Astrocyte of the cerebellum (primary cell): ENCODE measurements around the gene LRIG1.

ENCODE experiments used
- DNase-seq: peaks from one replicate; pipeline ENCODE4 v3.0.0-alpha.2; 2011; ENCODE audit warnings: low read depth
- H3K4me3 ChIP-seq: 2 replicates; pipeline ENCODE4 v1.5.1; 2011; ENCODE audit warnings: mild to moderate bottlenecking, low read depth, low read length, moderate library complexity
- in situ Hi-C: cut with HindIII; loops from 2 replicates; pipeline ENCODE4 v1.10.0; 2017; ENCODE audit warnings: low sequenced_read_pairs
- TF ChIP-seq, protein P1 (sequence below): IDR thresholded peaks from 2 replicates; pipeline ENCODE4 v1.5.1; 2012; ENCODE audit warnings: low read length, low read depth, moderate library complexity, mild to moderate bottlenecking; ENCODE audit errors: missing control alignments

The LRIG1 gene

DNA sequence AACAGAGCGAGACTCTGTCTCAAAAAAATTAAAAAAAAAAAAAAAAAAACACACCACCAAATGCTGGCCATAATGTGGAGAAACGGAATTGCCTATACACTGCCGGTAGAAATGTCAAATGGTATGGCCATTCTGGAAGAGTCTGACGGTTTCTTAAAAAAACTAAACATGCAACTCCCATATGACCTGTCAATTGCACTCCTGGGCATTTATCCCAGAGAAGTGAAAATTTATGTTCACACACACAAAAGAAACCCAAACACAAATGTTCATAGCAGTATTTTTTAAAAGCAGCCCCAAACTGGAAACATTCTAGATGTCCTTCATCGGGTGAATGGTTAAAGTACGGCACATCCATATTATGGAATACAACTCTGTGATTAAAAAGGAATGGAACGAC lies 66.1 kb downstream of the LRIG1 start:
- no peak for DNase-seq
- no peak overlapping the region for H3K4me3 ChIP-seq
- TF ChIP-seq, protein P1, sequence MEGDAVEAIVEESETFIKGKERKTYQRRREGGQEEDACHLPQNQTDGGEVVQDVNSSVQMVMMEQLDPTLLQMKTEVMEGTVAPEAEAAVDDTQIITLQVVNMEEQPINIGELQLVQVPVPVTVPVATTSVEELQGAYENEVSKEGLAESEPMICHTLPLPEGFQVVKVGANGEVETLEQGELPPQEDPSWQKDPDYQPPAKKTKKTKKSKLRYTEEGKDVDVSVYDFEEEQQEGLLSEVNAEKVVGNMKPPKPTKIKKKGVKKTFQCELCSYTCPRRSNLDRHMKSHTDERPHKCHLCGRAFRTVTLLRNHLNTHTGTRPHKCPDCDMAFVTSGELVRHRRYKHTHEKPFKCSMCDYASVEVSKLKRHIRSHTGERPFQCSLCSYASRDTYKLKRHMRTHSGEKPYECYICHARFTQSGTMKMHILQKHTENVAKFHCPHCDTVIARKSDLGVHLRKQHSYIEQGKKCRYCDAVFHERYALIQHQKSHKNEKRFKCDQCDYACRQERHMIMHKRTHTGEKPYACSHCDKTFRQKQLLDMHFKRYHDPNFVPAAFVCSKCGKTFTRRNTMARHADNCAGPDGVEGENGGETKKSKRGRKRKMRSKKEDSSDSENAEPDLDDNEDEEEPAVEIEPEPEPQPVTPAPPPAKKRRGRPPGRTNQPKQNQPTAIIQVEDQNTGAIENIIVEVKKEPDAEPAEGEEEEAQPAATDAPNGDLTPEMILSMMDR, result no peak
- in situ Hi-C loops, result no loop called here

GRCh38 chr3:66433522-66433782 lies 67.4 kb downstream of the LRIG1 start:
- TF ChIP-seq, protein P1, result no peak
- H3K4me3 ChIP-seq, result no peak overlapping the region
- DNase-seq, result no peak
- in situ Hi-C loops, result no loop called here

- TF ChIP-seq, protein P1, result no peak
- DNase-seq, result no peak
- H3K4me3 ChIP-seq, result no peak overlapping the region
- in situ Hi-C loops, result no loop called here
Observed at GRCh38 chr3:66432767-66433521, 67.9 kb downstream of the LRIG1 start.

GRCh38 chr3:66432041-66432766 lies 68.6 kb downstream of the LRIG1 start:
- no peak overlapping the region for H3K4me3 ChIP-seq
- no peak for DNase-seq
- TF ChIP-seq, protein P1, result no peak
- in situ Hi-C loops, result no loop called here

- peak; percentile 43 for DNase-seq
- no peak overlapping the region for H3K4me3 ChIP-seq
- in situ Hi-C loops, result no loop called here
- TF ChIP-seq, protein P1, result no peak
Observed at GRCh38 chr3:66431494-66431893, 69.3 kb downstream of the LRIG1 start.

- DNase-seq, result no peak
- TF ChIP-seq, protein P1, result no peak
- in situ Hi-C loops, result no loop called here
- H3K4me3 ChIP-seq, result no peak overlapping the region
Observed at GRCh38 chr3:66430876-66431275, 69.9 kb downstream of the LRIG1 start.
